HG03342 (cell line): ENCODE results near the gene APCDD1L.

ENCODE experiments used
- ATAC-seq: cut with Tn5 transposase; IDR thresholded peaks from one replicate; pipeline ENCODE4 v1.9.1; 2021; ENCODE audit warnings: mild to moderate bottlenecking, moderate library complexity; ENCODE audit not compliant: unreplicated experiment

The APCDD1L gene

GRCh38 chr20:58492795-58493524 is 22.2 kb downstream of the APCDD1L start:
- no peak for ATAC-seq

- ATAC-seq = no peak
These were observed 23.0 kb downstream of the APCDD1L start for GRCh38 chr20:58492074-58492718.

- no peak for ATAC-seq
These were observed 29.0 kb downstream of the APCDD1L start for GRCh38 chr20:58486207-58486606.

GRCh38 chr20:58485393-58485792 is 29.8 kb downstream of the APCDD1L start:
- no peak for ATAC-seq

GRCh38 chr20:58483470-58483869 is 31.7 kb downstream of the APCDD1L start:
- ATAC-seq = no peak

- no peak for ATAC-seq
These were observed 32.1 kb downstream of the APCDD1L start for GRCh38 chr20:58483051-58483450.

- no peak for ATAC-seq
These were observed 32.8 kb downstream of the APCDD1L start for GRCh38 chr20:58482416-58482815.

GRCh38 chr20:58481481-58482021 is 33.6 kb downstream of the APCDD1L start:
- ATAC-seq = no peak

GRCh38 chr20:58480551-58481336 is 34.5 kb downstream of the APCDD1L start:
- no peak for ATAC-seq

GRCh38 chr20:58479726-58480440 is 35.3 kb downstream of the APCDD1L start:
- ATAC-seq = no peak

GRCh38 chr20:58478141-58478805 is 36.9 kb downstream of the APCDD1L start:
- ATAC-seq = no peak

- ATAC-seq = no peak
These were observed 39.7 kb downstream of the APCDD1L start for GRCh38 chr20:58475466-58475865.

GRCh38 chr20:58473453-58474425 is 41.5 kb downstream of the APCDD1L start:
- no peak for ATAC-seq

- no peak for ATAC-seq
These were observed 42.8 kb downstream of the APCDD1L start for GRCh38 chr20:58472273-58473018.

GRCh38 chr20:58471193-58472164 is 43.7 kb downstream of the APCDD1L start:
- ATAC-seq = no peak

GRCh38 chr20:58470336-58471192 is 44.6 kb downstream of the APCDD1L start:
- ATAC-seq = no peak
